A549 (cell line): ENCODE results near the gene KIFBP. TPM values are rescaled to one million over a fixed set of nuclear protein-coding genes. Genes with fewer than 3 reads are reported as not detected.
A peak's percentile ranks its signal among the peaks of the same experiment; 100 is the strongest.

ENCODE experiments used
- ATAC-seq, 2 experiments: fragments of 200-7000 bp in 1 of 2; fragments of >200 bp in 1 of 2; cut with Nextera tagmentation in 1 of 2; cut with Tn5 transposase in 1 of 2; 3 replicates each; pipeline versions ENCODE4 v1.8.0 to v1.9.1; 2018 to 2020; ENCODE audit warnings: mild to moderate bottlenecking in 1 of 2, moderate library complexity in 1 of 2
- CTCF ChIA-PET: fragments of 300-600 bp; sonication (Branson Sonifier 250); formaldehyde crosslinking; extraction: SDS; loops from one replicate; lab custom pipeline; 2021; ENCODE audit warnings: antibody characterized with exemption, inconsistent platforms; lab: Yijun Ruan, JAX
- POLR2A ChIA-PET: fragments of 350-600 bp; formaldehyde crosslinking; extraction: SDS; loops from one replicate; lab custom pipeline; 2021; ENCODE audit warnings: antibody characterized with exemption, inconsistent platforms; lab: Yijun Ruan, JAX
- DNase-seq, 2 experiments: peaks; one replicate each; pipeline versions ENCODE4 v3.0.0 to v3.0.0-alpha.2; 2011 to 2016; ENCODE audit warnings: low read depth in 1 of 2, low spot score in 1 of 2
- FAIRE-seq: peaks from 2 replicates; lab custom pipeline; 2011; peaks lifted over from hg19 to GRCh38; lab: Jason Lieb, UNC
- H3K27ac ChIP-seq, 2 experiments: fragments of >200 bp; sonication (Bioruptor Twin); formaldehyde crosslinking; 3 replicates each; pipeline ENCODE4 v1.5.1; 2016 to 2017
- H3K4me1 ChIP-seq: fragments of >200 bp; sonication (Bioruptor Twin); formaldehyde crosslinking; 3 replicates; pipeline ENCODE4 v1.6.1; 2016
- H3K4me2 ChIP-seq: fragments of >200 bp; sonication (Bioruptor Twin); formaldehyde crosslinking; 3 replicates; pipeline ENCODE4 v1.6.1; 2016
- H3K4me3 ChIP-seq: fragments of >200 bp; sonication (Bioruptor Twin); formaldehyde crosslinking; 3 replicates; pipeline ENCODE4 v1.5.1; 2016
- H3K9me3 ChIP-seq: fragments of >200 bp; sonication (Bioruptor Twin); formaldehyde crosslinking; 3 replicates; pipeline ENCODE4 v1.6.1; 2016
- BHLHE40 ChIP-seq: IDR thresholded peaks from 2 replicates; pipeline ENCODE4 v1.6.1; 2012; ENCODE audit warnings: low read depth, low read length, inconsistent platforms
- CBX2 ChIP-seq: fragments of 200-600 bp; sonication (generic); IDR thresholded peaks from 2 replicates; pipeline ENCODE4 v1.6.1; 2016; ENCODE audit warnings: low read depth, mild to moderate bottlenecking, borderline replicate concordance
- CBX8 ChIP-seq: fragments of 200-600 bp; sonication (generic); IDR thresholded peaks from 2 replicates; pipeline ENCODE4 v1.6.1; 2016
- CEBPB ChIP-seq, 2 experiments: fragments of >200 bp in 1 of 2; sonication (Bioruptor Twin) in 1 of 2; formaldehyde crosslinking in 1 of 2; IDR thresholded peaks; 2 replicates each; pipeline ENCODE4 v1.6.1; 2012 to 2016
- EHF ChIP-seq: fragments of 250-450 bp; sonication (Bioruptor Pico); IDR thresholded peaks from 2 replicates; pipeline ENCODE4 v1.5.0; 2020; ENCODE audit warnings: mild to moderate bottlenecking
- EHMT2 ChIP-seq: fragments of 200-600 bp; sonication (generic); IDR thresholded peaks from 2 replicates; pipeline ENCODE4 v1.6.1; 2016; ENCODE audit warnings: antibody characterized with exemption, low read depth, mild to moderate bottlenecking, moderate library complexity
- FOXS1 ChIP-seq: fragments of 250-450 bp; sonication (Bioruptor Pico); IDR thresholded peaks from 2 replicates; pipeline ENCODE4 v1.5.0; 2020; ENCODE audit warnings: mild to moderate bottlenecking, moderate library complexity
- HDAC2 ChIP-seq: fragments of 200-600 bp; sonication (generic); IDR thresholded peaks from 2 replicates; pipeline ENCODE4 v1.6.1; 2016
- HOXB5 ChIP-seq: fragments of 250-450 bp; sonication (Bioruptor Pico); IDR thresholded peaks from 2 replicates; pipeline ENCODE4 v1.5.0; 2020; ENCODE audit warnings: mild to moderate bottlenecking, moderate library complexity
- JUN ChIP-seq, 2 experiments: fragments of >200 bp; sonication (Bioruptor Twin); formaldehyde crosslinking; IDR thresholded peaks; 2 replicates in 1 of 2; 3 replicates in 1 of 2; pipeline ENCODE4 v1.6.1; 2016 to 2017
- KDM1A ChIP-seq: fragments of 200-600 bp; sonication (generic); IDR thresholded peaks from 2 replicates; pipeline ENCODE4 v1.6.1; 2016; ENCODE audit warnings: low read depth, mild to moderate bottlenecking
- NFE2L2 ChIP-seq: fragments of 150-350 bp; conservative IDR thresholded peaks from 2 replicates; pipeline ENCODE4 v1.6.1; 2014; ENCODE audit warnings: low read length
- PHF8 ChIP-seq: fragments of 200-600 bp; sonication (generic); IDR thresholded peaks from 2 replicates; pipeline ENCODE4 v1.6.1; 2016; ENCODE audit warnings: low read depth, mild to moderate bottlenecking, antibody characterized with exemption, moderate library complexity, borderline replicate concordance
- RCOR1 ChIP-seq: fragments of 150-350 bp; IDR thresholded peaks from 2 replicates; pipeline ENCODE4 v1.6.1; 2014; ENCODE audit warnings: antibody characterized with exemption, low read length, low read depth
- RFX5 ChIP-seq: fragments of 450-650 bp; IDR thresholded peaks from 2 replicates; pipeline ENCODE4 v1.7.1; 2014; ENCODE audit warnings: antibody characterized with exemption, mild to moderate bottlenecking, moderate library complexity
- TFCP2L1 ChIP-seq: fragments of 250-450 bp; sonication (Bioruptor Pico); IDR thresholded peaks from 2 replicates; pipeline ENCODE4 v1.5.0; 2021; ENCODE audit warnings: mild to moderate bottlenecking
- TP53 ChIP-seq: fragments of 250-450 bp; sonication (Bioruptor Pico); IDR thresholded peaks from 2 replicates; pipeline ENCODE4 v1.5.0; 2021; ENCODE audit warnings: mild to moderate bottlenecking, moderate library complexity
- ZC3H11A ChIP-seq: fragments of 450-650 bp; IDR thresholded peaks from 2 replicates; pipeline ENCODE4 v1.6.1; 2014; ENCODE audit warnings: antibody characterized with exemption, mild to moderate bottlenecking
- ZNF302 ChIP-seq: fragments of 250-450 bp; sonication (Bioruptor Pico); IDR thresholded peaks from 2 replicates; pipeline ENCODE4 v1.9.0; 2021; ENCODE audit warnings: inconsistent platforms, mild to moderate bottlenecking, moderate library complexity
- ZSCAN20 ChIP-seq: fragments of 250-450 bp; sonication (Bioruptor Pico); IDR thresholded peaks from 2 replicates; pipeline ENCODE4 v1.8.0; 2022; ENCODE audit warnings: mild to moderate bottlenecking, moderate library complexity
- WGBS: methylation state at CpG from one replicate; pipeline ENCODE4 v1.1.6; 2017; ENCODE audit errors: missing lambda C conversion rate; 5-methylcytosine and 5-hydroxymethylcytosine counted together
- polyA plus RNA-seq, 4 experiments: library from polyadenylated mRNA; depleted of rRNA in 3 of 4; stranded (reverse); fragments of >200 nt; fragmentation: RNase III in 1 of 4; extraction: RNeasy Plus Mini Kit Qiagen cat#74134 plus additional on column Dnase treatment in 1 of 4; gene quantifications; 2 replicates in 3 of 4; 3 replicates in 1 of 4; pipeline ENCODE4 v1.2.3, GENCODE V29; 2011 to 2017
- TF ChIP-seq, protein P1 (sequence below): fragments of 200-600 bp; sonication (generic); IDR thresholded peaks from 2 replicates; pipeline ENCODE4 v1.6.1; 2016; ENCODE audit warnings: antibody characterized with exemption, mild to moderate bottlenecking, moderate library complexity
- TF ChIP-seq, protein P2 (sequence below): fragments of 150-350 bp; IDR thresholded peaks from 2 replicates; pipeline ENCODE4 v1.6.1; 2014; ENCODE audit warnings: low read depth, mild to moderate bottlenecking, low read length
- TF ChIP-seq, protein P3 (sequence below): IDR thresholded peaks from 2 replicates; pipeline ENCODE4 v1.6.1; 2012; ENCODE audit warnings: low read depth, borderline replicate concordance
- TF ChIP-seq, protein P4 (sequence below): fragments of >200 bp; sonication (Bioruptor Twin); formaldehyde crosslinking; IDR thresholded peaks from 3 replicates; pipeline ENCODE4 v1.5.1; 2016
- TF ChIP-seq, protein P5 (sequence below): IDR thresholded peaks from 2 replicates; pipeline ENCODE4 v1.6.1; 2012

The KIFBP gene
- polyA plus RNA-seq, 2 of the 4 experiments (the other 2 are of a cell fraction) = 36.1 to 53.8 TPM

DNA sequence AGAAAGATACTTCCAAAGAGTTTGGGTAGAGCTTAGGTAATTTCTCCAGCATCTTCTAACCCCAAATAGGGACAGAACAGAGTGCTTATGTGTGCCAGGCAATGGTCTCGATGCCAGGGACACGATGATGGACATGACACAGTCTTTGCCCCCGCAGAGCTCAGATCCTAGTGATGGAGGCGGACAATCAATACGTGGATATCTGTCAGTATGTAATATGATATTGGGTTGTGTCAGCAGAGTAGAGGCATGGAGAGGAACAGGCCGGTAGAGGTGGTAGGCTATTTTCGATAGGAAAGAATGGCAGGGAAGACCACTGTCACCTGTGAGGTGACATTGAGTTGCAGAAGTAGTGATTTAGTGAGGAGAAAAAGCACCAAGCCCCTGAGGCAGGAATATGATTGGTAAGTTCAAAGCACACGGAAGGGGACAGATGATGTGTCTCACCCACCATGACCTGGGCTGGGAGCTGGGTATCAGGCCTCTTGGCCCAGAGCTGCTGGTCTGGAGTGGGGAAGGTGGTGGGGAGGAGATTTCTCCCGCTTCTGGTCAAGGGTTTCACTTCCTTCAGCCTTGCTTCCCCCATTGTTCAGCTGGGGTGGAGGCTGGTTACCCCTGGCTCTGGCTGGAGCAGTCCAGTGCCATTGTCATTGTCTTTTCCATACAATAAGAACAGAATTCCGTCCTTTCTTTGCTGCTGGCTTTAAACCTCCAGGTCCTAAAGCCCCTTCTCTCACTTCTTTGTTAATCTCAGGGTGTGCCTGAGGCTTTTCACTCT is 63.3 kb downstream of the KIFBP start:
- WGBS = 64% methylated on average over 10 of the region's 10 CpGs
- ChIA-PET POLR2A (no interaction called here), CTCF (interaction anchor here (1.0 to 1.5 kb wide), 3 partner anchors 8 to 42 kb away, joined by 3 to 4 read pairs (median 3); no protein-coding TSS in a partner anchor)
- TF ChIP-seq, protein P1, sequence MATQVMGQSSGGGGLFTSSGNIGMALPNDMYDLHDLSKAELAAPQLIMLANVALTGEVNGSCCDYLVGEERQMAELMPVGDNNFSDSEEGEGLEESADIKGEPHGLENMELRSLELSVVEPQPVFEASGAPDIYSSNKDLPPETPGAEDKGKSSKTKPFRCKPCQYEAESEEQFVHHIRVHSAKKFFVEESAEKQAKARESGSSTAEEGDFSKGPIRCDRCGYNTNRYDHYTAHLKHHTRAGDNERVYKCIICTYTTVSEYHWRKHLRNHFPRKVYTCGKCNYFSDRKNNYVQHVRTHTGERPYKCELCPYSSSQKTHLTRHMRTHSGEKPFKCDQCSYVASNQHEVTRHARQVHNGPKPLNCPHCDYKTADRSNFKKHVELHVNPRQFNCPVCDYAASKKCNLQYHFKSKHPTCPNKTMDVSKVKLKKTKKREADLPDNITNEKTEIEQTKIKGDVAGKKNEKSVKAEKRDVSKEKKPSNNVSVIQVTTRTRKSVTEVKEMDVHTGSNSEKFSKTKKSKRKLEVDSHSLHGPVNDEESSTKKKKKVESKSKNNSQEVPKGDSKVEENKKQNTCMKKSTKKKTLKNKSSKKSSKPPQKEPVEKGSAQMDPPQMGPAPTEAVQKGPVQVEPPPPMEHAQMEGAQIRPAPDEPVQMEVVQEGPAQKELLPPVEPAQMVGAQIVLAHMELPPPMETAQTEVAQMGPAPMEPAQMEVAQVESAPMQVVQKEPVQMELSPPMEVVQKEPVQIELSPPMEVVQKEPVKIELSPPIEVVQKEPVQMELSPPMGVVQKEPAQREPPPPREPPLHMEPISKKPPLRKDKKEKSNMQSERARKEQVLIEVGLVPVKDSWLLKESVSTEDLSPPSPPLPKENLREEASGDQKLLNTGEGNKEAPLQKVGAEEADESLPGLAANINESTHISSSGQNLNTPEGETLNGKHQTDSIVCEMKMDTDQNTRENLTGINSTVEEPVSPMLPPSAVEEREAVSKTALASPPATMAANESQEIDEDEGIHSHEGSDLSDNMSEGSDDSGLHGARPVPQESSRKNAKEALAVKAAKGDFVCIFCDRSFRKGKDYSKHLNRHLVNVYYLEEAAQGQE = no peak
- TF ChIP-seq RFX5 = no peak
- no peak for TF ChIP-seq CEBPB (IDR thresholded peaks at IDR 0.05)
- TF ChIP-seq, protein P2, sequence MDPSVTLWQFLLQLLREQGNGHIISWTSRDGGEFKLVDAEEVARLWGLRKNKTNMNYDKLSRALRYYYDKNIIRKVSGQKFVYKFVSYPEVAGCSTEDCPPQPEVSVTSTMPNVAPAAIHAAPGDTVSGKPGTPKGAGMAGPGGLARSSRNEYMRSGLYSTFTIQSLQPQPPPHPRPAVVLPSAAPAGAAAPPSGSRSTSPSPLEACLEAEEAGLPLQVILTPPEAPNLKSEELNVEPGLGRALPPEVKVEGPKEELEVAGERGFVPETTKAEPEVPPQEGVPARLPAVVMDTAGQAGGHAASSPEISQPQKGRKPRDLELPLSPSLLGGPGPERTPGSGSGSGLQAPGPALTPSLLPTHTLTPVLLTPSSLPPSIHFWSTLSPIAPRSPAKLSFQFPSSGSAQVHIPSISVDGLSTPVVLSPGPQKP = no peak
- TF ChIP-seq NFE2L2 = no peak
- TF ChIP-seq TP53 (CRISPR knock-in tag) = no peak
- TF ChIP-seq ZC3H11A = no peak
- TF ChIP-seq, protein P3, sequence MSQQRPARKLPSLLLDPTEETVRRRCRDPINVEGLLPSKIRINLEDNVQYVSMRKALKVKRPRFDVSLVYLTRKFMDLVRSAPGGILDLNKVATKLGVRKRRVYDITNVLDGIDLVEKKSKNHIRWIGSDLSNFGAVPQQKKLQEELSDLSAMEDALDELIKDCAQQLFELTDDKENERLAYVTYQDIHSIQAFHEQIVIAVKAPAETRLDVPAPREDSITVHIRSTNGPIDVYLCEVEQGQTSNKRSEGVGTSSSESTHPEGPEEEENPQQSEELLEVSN = no peak
- no peak for TF ChIP-seq CBX2
- TF ChIP-seq FOXS1 = no peak
- no peak for TF ChIP-seq HDAC2
- TF ChIP-seq KDM1A = no peak
- TF ChIP-seq, protein P4, sequence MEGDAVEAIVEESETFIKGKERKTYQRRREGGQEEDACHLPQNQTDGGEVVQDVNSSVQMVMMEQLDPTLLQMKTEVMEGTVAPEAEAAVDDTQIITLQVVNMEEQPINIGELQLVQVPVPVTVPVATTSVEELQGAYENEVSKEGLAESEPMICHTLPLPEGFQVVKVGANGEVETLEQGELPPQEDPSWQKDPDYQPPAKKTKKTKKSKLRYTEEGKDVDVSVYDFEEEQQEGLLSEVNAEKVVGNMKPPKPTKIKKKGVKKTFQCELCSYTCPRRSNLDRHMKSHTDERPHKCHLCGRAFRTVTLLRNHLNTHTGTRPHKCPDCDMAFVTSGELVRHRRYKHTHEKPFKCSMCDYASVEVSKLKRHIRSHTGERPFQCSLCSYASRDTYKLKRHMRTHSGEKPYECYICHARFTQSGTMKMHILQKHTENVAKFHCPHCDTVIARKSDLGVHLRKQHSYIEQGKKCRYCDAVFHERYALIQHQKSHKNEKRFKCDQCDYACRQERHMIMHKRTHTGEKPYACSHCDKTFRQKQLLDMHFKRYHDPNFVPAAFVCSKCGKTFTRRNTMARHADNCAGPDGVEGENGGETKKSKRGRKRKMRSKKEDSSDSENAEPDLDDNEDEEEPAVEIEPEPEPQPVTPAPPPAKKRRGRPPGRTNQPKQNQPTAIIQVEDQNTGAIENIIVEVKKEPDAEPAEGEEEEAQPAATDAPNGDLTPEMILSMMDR = no peak
- no peak for TF ChIP-seq EHF
- no peak for TF ChIP-seq EHMT2
- TF ChIP-seq PHF8 = no peak
- no peak for TF ChIP-seq RCOR1
- no peak for TF ChIP-seq HOXB5
- DNase-seq (no peak), ATAC-seq (0 out of 6 replicates have a peak, but pooled peaks of 1 of the 2 experiments have one; percentile 22), FAIRE-seq (no peak)
- H3K4me2 ChIP-seq = no peak overlapping the region
- no peaks in the 10 kb centered on the region; the same call in 2 of the 3 replicates for H3K4me1 ChIP-seq
- no peak overlapping the region for H3K27ac ChIP-seq
- H3K4me3 ChIP-seq = no peak overlapping the region
- no peaks in the 10 kb centered on the region for H3K9me3 ChIP-seq

DNA sequence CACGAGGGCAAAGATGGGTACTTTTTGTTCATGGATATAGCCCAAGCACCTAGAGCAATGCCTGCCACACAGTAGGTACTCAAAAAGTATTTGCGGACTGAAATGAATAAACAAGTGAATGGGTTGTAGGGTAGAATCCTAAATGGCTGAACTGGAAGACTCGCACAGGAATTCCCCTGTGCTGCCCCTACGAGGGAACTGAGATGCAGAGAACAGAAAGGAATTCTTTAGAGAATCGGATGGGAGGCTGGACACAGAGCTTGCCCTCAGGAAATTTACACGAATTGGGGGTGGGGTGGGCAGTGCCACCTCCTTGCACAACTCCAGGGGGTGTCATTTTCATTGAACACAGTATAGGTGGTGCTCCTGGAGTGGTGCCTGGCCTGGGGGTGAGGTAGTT is 64.1 kb downstream of the KIFBP start:
- no peak overlapping the region for H3K4me3 ChIP-seq
- H3K4me2 ChIP-seq = no peak overlapping the region
- FAIRE-seq (no peak), DNase-seq (no peak), ATAC-seq (no peak)
- POLR2A ChIA-PET = no interaction called here
- 61% methylated on average over 6 of the region's 6 CpGs for WGBS
- CTCF ChIA-PET = interaction anchor here (0.6 to 1.5 kb wide), 2 partner anchors 12 to 757 kb away, joined by 3 to 4 read pairs; no protein-coding TSS in a partner anchor
- H3K9me3 ChIP-seq = no peaks in the 10 kb centered on the region
- H3K4me1 ChIP-seq = no peaks in the 10 kb centered on the region; the same call in 2 of the 3 replicates
- no peak overlapping the region for H3K27ac ChIP-seq
- no peak for TF ChIP-seq EHF
- TF ChIP-seq ZSCAN20 (CRISPR knock-in tag) = no peak
- no peak for TF ChIP-seq BHLHE40
- no peak for TF ChIP-seq TP53 (CRISPR knock-in tag)
- TF ChIP-seq PHF8 = no peak
- no peak for TF ChIP-seq ZNF302 (CRISPR knock-in tag)
- TF ChIP-seq TFCP2L1 (CRISPR knock-in tag) = no peak
- no peak for TF ChIP-seq RCOR1
- TF ChIP-seq, protein P5, sequence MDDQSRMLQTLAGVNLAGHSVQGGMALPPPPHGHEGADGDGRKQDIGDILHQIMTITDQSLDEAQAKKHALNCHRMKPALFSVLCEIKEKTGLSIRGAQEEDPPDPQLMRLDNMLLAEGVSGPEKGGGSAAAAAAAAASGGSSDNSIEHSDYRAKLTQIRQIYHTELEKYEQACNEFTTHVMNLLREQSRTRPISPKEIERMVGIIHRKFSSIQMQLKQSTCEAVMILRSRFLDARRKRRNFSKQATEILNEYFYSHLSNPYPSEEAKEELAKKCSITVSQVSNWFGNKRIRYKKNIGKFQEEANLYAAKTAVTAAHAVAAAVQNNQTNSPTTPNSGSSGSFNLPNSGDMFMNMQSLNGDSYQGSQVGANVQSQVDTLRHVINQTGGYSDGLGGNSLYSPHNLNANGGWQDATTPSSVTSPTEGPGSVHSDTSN = no peak
- TF ChIP-seq CBX8 = no peak
- TF ChIP-seq JUN (IDR thresholded peaks at IDR 0.05) = no peak
